HFF-Myc (cell line): ENCODE results near the gene MICAL2.

Experiments
- DNase-seq: peaks from one replicate; pipeline ENCODE4 v3.0.0-alpha.2; 2011; ENCODE audit warnings: low read depth; ENCODE audit errors: extremely low read depth
- H3K4me3 ChIP-seq: replicated peaks from 2 replicates; pipeline ENCODE4 v1.5.1; 2011; ENCODE audit warnings: low read depth, mild to moderate bottlenecking, control low read depth, low read length
- TF ChIP-seq, protein P1 (sequence below): IDR thresholded peaks from 2 replicates; pipeline ENCODE4 v1.5.1; 2012; ENCODE audit warnings: mild to moderate bottlenecking, low read depth, low read length, control low read depth; ENCODE audit errors: missing control alignments

MICAL2 gene

DNA sequence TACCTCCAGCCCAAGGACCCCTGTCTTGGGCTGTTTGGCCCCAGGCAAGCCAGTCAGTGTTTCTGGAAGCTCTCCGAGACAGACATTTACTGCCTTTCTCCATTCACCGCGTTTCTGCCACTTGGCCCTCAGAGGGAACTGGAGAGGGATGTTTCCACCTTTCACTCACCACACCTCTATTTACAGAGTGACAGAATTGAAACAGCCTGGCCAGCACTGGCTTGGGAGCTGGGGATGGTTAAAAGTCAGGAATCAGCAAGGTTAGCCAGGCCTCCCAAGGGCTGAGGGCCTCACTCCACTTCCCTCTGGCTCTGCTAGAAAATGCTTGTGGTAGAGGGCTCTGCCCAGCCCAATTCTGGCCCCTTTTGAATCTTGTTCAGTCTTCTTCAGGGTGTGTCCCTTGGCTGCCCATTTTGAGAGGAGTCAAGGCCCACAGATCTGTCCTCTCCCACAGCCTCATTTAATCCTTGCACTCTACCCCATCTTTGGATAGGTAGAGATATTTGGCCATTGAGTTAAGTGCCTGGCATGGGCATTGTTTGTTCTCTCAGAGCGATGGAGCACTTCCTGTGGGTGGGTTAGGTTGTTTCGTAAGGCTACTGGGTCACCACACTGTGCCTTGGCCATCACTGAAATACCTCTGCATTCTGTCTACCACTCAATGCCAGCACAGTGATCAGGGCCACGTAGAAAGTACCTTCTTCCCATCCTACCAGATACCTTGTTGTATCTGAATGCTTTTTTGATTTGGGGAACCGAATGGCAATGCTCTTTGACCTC is 119.2 kb downstream of the MICAL2 start:
- TF ChIP-seq, protein P1, sequence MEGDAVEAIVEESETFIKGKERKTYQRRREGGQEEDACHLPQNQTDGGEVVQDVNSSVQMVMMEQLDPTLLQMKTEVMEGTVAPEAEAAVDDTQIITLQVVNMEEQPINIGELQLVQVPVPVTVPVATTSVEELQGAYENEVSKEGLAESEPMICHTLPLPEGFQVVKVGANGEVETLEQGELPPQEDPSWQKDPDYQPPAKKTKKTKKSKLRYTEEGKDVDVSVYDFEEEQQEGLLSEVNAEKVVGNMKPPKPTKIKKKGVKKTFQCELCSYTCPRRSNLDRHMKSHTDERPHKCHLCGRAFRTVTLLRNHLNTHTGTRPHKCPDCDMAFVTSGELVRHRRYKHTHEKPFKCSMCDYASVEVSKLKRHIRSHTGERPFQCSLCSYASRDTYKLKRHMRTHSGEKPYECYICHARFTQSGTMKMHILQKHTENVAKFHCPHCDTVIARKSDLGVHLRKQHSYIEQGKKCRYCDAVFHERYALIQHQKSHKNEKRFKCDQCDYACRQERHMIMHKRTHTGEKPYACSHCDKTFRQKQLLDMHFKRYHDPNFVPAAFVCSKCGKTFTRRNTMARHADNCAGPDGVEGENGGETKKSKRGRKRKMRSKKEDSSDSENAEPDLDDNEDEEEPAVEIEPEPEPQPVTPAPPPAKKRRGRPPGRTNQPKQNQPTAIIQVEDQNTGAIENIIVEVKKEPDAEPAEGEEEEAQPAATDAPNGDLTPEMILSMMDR, result no peak
- no peak for DNase-seq
- H3K4me3 ChIP-seq, result no peak overlapping the region

DNA sequence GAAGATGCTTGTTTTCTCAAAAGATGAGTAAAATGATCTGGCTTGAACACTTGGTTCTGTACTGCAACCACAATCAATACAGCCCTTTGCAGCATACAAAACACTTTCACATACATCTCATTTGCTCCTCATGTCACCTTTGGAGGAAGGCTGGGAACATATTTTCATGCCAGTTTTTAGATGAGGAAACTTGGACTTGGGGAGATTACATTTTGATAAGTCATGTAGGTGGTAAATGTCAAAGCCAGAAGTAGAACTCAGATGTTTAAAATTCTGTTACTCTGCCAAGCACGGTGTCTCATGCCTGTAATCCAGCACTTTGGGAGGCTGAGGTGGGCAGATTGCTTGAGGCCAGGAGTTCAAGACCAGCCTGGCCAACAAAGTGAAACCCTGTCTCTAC is 121.8 kb downstream of the MICAL2 start:
- DNase-seq, result no peak
- H3K4me3 ChIP-seq, result no peak overlapping the region
- TF ChIP-seq, protein P1, result no peak

DNA sequence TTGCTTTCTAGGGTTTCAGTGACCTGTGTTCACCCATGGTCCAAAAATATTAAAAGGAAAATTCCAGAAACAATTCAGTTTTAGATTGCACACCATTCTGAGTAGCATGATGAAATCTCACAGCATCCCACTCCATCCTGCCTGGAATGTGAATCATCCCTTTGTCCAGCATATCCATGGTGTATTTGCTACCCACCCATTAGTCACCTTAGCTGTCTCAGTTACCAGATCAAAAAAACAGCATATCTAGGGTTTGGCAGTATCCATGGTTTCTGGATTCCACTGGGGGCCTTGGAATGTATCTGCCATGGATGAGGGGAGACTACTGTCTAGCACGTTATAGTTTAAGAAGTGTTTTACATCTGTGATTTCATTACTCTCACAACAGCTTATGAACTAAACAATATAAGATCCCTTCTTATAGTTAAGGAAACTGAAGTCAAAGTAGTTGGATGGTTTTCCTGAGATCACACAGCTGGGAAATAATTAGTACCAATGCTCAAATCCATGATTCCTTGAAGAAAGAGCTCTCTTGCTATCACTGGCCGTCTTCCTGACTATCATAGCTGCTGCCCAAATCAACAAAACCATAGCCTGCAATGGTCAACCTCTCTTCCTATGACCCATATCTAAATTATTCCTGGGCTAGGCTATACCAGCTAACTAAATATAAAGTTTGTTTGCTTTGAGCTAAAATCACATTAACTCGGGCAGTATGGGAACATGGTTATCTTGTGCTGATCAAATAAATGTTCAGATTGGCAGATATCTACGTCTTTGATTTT is 122.6 kb downstream of the MICAL2 start:
- TF ChIP-seq, protein P1, result no peak
- peak; percentile 41 for DNase-seq
- H3K4me3 ChIP-seq, result no peak overlapping the region

DNA sequence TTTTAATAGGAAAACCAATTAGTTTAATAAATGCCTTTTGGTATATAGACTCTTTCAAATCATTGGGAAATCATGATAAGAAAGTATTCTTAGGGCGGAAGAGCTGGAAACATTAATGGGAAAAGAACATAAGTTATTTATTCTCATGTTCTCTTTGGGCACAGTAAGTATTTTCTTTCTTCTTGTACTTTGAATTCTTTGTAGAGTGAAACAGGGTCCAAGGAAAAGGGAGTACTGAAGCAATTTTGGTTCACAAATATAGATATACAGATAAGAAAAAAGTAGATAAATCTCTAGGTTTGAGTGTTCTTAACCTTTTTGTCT is 123.2 kb downstream of the MICAL2 start:
- no peak overlapping the region for H3K4me3 ChIP-seq
- TF ChIP-seq, protein P1, result no peak
- DNase-seq, result no peak

DNA sequence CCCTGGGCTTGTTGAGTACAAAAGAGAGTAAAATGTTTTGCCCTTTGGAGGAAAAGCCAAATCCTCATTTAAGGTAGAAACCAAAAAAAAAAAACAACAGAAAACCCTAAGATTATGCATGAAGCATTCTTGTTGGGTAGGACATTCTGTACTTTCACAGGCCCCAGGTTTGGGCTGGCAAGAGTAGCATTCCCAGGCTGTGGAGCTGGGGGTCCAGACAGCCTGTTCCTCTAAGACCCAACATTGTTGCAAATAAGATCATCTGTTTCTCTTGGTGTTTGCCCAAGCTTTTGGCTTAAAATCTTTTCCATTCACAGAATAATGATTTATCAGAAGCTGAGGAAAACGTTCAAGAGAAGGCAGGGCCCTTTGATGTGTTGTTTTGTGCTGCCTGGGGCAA is 123.8 kb downstream of the MICAL2 start:
- no peak for DNase-seq
- no peak overlapping the region for H3K4me3 ChIP-seq
- TF ChIP-seq, protein P1, result no peak

DNA sequence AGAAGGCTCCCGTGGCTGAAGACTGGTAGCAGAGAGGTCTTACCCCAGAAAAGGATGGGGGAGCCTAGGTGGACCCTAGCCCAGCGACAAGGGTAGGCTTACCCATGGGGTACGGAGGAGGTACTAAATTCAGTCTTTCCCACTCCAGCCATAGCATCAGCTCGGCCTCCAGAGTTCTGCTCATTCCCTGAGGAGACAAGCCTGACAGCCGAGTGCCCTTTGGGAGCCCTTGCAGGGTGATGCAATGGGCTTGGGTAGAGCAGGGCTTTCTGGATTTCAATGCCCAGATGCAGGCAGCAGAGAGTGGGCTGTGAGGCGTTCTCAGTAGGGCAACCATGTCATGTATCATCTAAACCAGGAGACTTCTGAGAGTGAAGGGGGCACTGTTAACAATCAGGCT is 124.7 kb downstream of the MICAL2 start:
- DNase-seq, result no peak
- no peak overlapping the region for H3K4me3 ChIP-seq
- TF ChIP-seq, protein P1, result no peak
